H1 (cell line): ENCODE measurements around the gene GADL1. TPM values are rescaled to one million over a fixed set of nuclear protein-coding genes. Genes with fewer than 3 reads are reported as not detected.

Experiments
- CTCF ChIA-PET: fragments of 300-600 bp; sonication (Branson Sonifier 250); formaldehyde crosslinking; loops from one replicate; lab custom pipeline; 2021; ENCODE audit not compliant: partially characterized antibody; lab: Charles Lee
- POLR2A ChIA-PET: fragments of 300-600 bp; sonication (Branson Sonifier 250); formaldehyde crosslinking; loops from one replicate; lab custom pipeline; 2021; ENCODE audit warnings: inconsistent platforms; ENCODE audit not compliant: partially characterized antibody; lab: Charles Lee
- DNase-seq, 2 experiments: peaks; one replicate each; pipeline versions ENCODE4 v3.0.0 to v3.0.0-alpha.2; 2010 to 2022; ENCODE audit warnings: low spot score in 2 of 2, low read depth in 1 of 2, mixed read lengths in 1 of 2
- FAIRE-seq: peaks from 2 replicates; lab custom pipeline; 2011; peaks lifted over from hg19 to GRCh38; lab: Jason Lieb, UNC
- H2AFZ ChIP-seq: 2 replicates; pipeline ENCODE4 v1.8.1; 2012; ENCODE audit warnings: low read length, inconsistent platforms
- H2AK5ac ChIP-seq: 2 replicates; pipeline ENCODE4 v1.6.1; 2013; ENCODE audit warnings: low read depth, low read length
- H2BK120ac ChIP-seq: replicated peaks from 2 replicates; pipeline ENCODE3; 2013; ENCODE audit warnings: low read depth, low read length, inconsistent platforms
- H2BK12ac ChIP-seq: 2 replicates; pipeline ENCODE4 v1.6.1; 2013; ENCODE audit warnings: low read depth, low read length
- H2BK15ac ChIP-seq: 2 replicates; pipeline ENCODE4 v1.6.1; 2013; ENCODE audit warnings: low read length
- H2BK20ac ChIP-seq: 2 replicates; pipeline ENCODE4 v1.6.1; 2013; ENCODE audit warnings: low read length
- H2BK5ac ChIP-seq: 2 replicates; pipeline ENCODE4 v1.6.1; 2013; ENCODE audit warnings: low read depth, low read length
- H3K14ac ChIP-seq: 2 replicates; pipeline ENCODE4 v1.6.1; 2013; ENCODE audit warnings: inconsistent platforms; ENCODE audit not compliant: insufficient read length
- H3K18ac ChIP-seq: 2 replicates; pipeline ENCODE4 v1.6.1; 2013; ENCODE audit warnings: low read length; ENCODE audit errors: extremely low read depth
- H3K23ac ChIP-seq: 2 replicates; pipeline ENCODE4 v1.6.1; 2013; ENCODE audit warnings: inconsistent platforms; ENCODE audit not compliant: insufficient read length
- H3K23me2 ChIP-seq: 2 replicates; pipeline ENCODE4 v1.6.1; 2013; ENCODE audit warnings: low read depth, low read length
- H3K27ac ChIP-seq: 2 replicates; pipeline ENCODE4 v1.6.1; 2011; ENCODE audit warnings: low read depth, low read length, inconsistent platforms
- H3K27me3 ChIP-seq, 4 experiments: replicated peaks in 1 of 4; 1 replicate in 1 of 4; 2 replicates in 3 of 4; pipeline versions ENCODE4 v1.6.1 to v1.8.1; 2011 to 2013; ENCODE audit warnings: low read length in 3 of 4, mild to moderate bottlenecking in 3 of 4, inconsistent platforms in 2 of 4, mixed read lengths in 2 of 4, moderate library complexity in 1 of 4; ENCODE audit not compliant: control insufficient read depth in 3 of 4, insufficient read depth in 3 of 4; ENCODE audit errors: extremely low read depth in 1 of 4
- H3K36me3 ChIP-seq, 4 experiments: 2 replicates each; pipeline versions ENCODE4 v1.6.1 to v1.8.1; 2011 to 2013; ENCODE audit warnings: mild to moderate bottlenecking in 4 of 4, low read length in 3 of 4, moderate library complexity in 2 of 4, control low read depth in 1 of 4, inconsistent platforms in 1 of 4; ENCODE audit not compliant: insufficient read depth in 4 of 4, control insufficient read depth in 2 of 4
- H3K4ac ChIP-seq: replicated peaks from 2 replicates; pipeline ENCODE3; 2013; ENCODE audit warnings: low read length, low read depth, mixed read lengths, inconsistent platforms; ENCODE audit not compliant: insufficient read length
- H3K4me1 ChIP-seq, 4 experiments: replicated peaks in 1 of 4; 1 replicate in 1 of 4; 2 replicates in 3 of 4; pipeline versions ENCODE4 v1.6.1 to v1.8.1; 2011 to 2013; ENCODE audit warnings: low read length in 3 of 4, inconsistent platforms in 2 of 4, mixed read lengths in 1 of 4; ENCODE audit not compliant: insufficient read depth in 4 of 4, control insufficient read depth in 3 of 4
- H3K4me2 ChIP-seq, 2 experiments: 2 replicates each; pipeline versions ENCODE4 v1.6.1 to v1.8.1; 2011 to 2013; ENCODE audit warnings: low read depth in 2 of 2, low read length in 2 of 2, control low read depth in 1 of 2, inconsistent platforms in 1 of 2, mild to moderate bottlenecking in 1 of 2; ENCODE audit not compliant: insufficient read depth in 1 of 2
- H3K4me3 ChIP-seq, 4 experiments: fragments of 200-600, 300-600 bp in 1 of 4; sonication (generic), shearing (Covaris generic), sonication (Bioruptor Twin) in 1 of 4; 2 replicates each; pipeline versions ENCODE4 v1.5.1 to v1.8.1; 2011 to 2016; ENCODE audit warnings: low read length in 4 of 4, low read depth in 3 of 4, control low read depth in 2 of 4, inconsistent platforms in 2 of 4, mild to moderate bottlenecking in 2 of 4, mixed read lengths in 1 of 4, moderate library complexity in 1 of 4; ENCODE audit not compliant: insufficient read depth in 2 of 4; ENCODE audit errors: extremely low read depth in 1 of 4
- H3K56ac ChIP-seq: replicated peaks from 2 replicates; pipeline ENCODE3; 2013; ENCODE audit warnings: low read depth, mild to moderate bottlenecking, mixed read lengths, low read length, inconsistent platforms; ENCODE audit not compliant: insufficient read length
- H3K79me1 ChIP-seq: 2 replicates; pipeline ENCODE4 v1.6.1; 2013; ENCODE audit warnings: low read depth, low read length, control low read depth
- H3K79me2 ChIP-seq, 2 experiments: 2 replicates each; pipeline versions ENCODE4 v1.6.1 to v1.8.1; 2012 to 2013; ENCODE audit warnings: low read length in 2 of 2, mild to moderate bottlenecking in 2 of 2, inconsistent platforms in 1 of 2; ENCODE audit not compliant: insufficient read depth in 2 of 2, control insufficient read depth in 1 of 2
- H3K9ac ChIP-seq, 4 experiments: replicated peaks in 1 of 4; 1 replicate in 1 of 4; 2 replicates in 3 of 4; pipeline versions ENCODE4 v1.6.1 to v1.8.1; 2011 to 2013; ENCODE audit warnings: low read depth in 3 of 4, low read length in 3 of 4, control low read depth in 2 of 4, mild to moderate bottlenecking in 2 of 4, moderate library complexity in 2 of 4, inconsistent platforms in 1 of 4; ENCODE audit errors: extremely low read depth in 1 of 4
- H3K9me3 ChIP-seq, 2 experiments: 2 replicates each; pipeline versions ENCODE4 v1.6.1 to v1.8.1; 2012 to 2013; ENCODE audit warnings: mild to moderate bottlenecking in 2 of 2, moderate library complexity in 2 of 2, control low read depth in 1 of 2, inconsistent platforms in 1 of 2, low read depth in 1 of 2, low read length in 1 of 2, mixed read lengths in 1 of 2; ENCODE audit not compliant: insufficient read depth in 2 of 2
- H4K20me1 ChIP-seq, 2 experiments: replicated peaks in 1 of 2; 2 replicates each; pipeline versions ENCODE3 to v1.8.1; 2011 to 2013; ENCODE audit warnings: inconsistent platforms in 2 of 2, low read length in 2 of 2, mild to moderate bottlenecking in 1 of 2; ENCODE audit not compliant: insufficient read depth in 2 of 2, control insufficient read depth in 1 of 2
- H4K5ac ChIP-seq: 2 replicates; pipeline ENCODE4 v1.6.1; 2013; ENCODE audit warnings: low read length, low read depth, mixed read lengths, inconsistent platforms; ENCODE audit not compliant: insufficient read length
- H4K8ac ChIP-seq: 2 replicates; pipeline ENCODE4 v1.8.0; 2013; ENCODE audit warnings: mild to moderate bottlenecking, moderate library complexity, low read length, inconsistent platforms; ENCODE audit not compliant: insufficient read depth; ENCODE audit errors: extremely low read depth
- H4K91ac ChIP-seq: replicated peaks from 2 replicates; pipeline ENCODE3; 2013; ENCODE audit warnings: low read length, mixed read lengths, inconsistent platforms; ENCODE audit not compliant: insufficient read length
- GABPA ChIP-seq: IDR thresholded peaks from 2 replicates; pipeline ENCODE4 v1.6.1; 2011; ENCODE audit warnings: mild to moderate bottlenecking, low read length, moderate library complexity, borderline replicate concordance; ENCODE audit not compliant: insufficient read depth
- JUN ChIP-seq: IDR thresholded peaks from 2 replicates; pipeline ENCODE4 v1.6.1; 2011; ENCODE audit warnings: low read depth, mild to moderate bottlenecking, improper control_type of control experiment, low read length
- NRF1 ChIP-seq: IDR thresholded peaks from 2 replicates; pipeline ENCODE4 v1.6.1; 2011; ENCODE audit warnings: mild to moderate bottlenecking, low read depth, low read length, improper control_type of control experiment
- SIRT6 ChIP-seq: IDR thresholded peaks from one replicate; pipeline ENCODE4 v1.7.1; 2012; ENCODE audit warnings: low read length, inconsistent platforms
- SIX5 ChIP-seq: IDR thresholded peaks from 2 replicates; pipeline ENCODE4 v1.6.1; 2011; ENCODE audit warnings: mild to moderate bottlenecking, low read depth, low read length
- WGBS, 2 experiments: shearing (Covaris generic) in 1 of 2; methylation state at CpG; one replicate each; pipeline versions ENCODE4 v1.1.6 to v1.1.7; 2013 to 2015; ENCODE audit warnings: low lambda C conversion rate in 2 of 2, mixed read lengths in 2 of 2, inconsistent platforms in 1 of 2, low coverage in 1 of 2, missing lambda C conversion rate in 1 of 2; ENCODE audit not compliant: insufficient replicate concordance in 2 of 2, insufficient coverage in 1 of 2, insufficient read length in 1 of 2; ENCODE audit errors: extremely low coverage in 1 of 2, missing lambda C conversion rate in 1 of 2; 5-methylcytosine and 5-hydroxymethylcytosine counted together
- polyA plus RNA-seq, 7 experiments: library from polyadenylated mRNA; depleted of rRNA in 3 of 7; stranded (reverse) in 5 of 7; unstranded in 2 of 7; fragments of >200 nt in 5 of 7; fragments of 200-250 nt in 2 of 7; gene quantifications; 1 replicate in 5 of 7; 2 replicates in 1 of 7; 4 replicates in 1 of 7; pipeline versions ENCODE4 v1.2.1 to v1.2.3, GENCODE V29; 2011 to 2013; ENCODE audit warnings: missing spikeins in 2 of 7, mixed read lengths in 2 of 7
- total RNA-seq: library from RNA; stranded (reverse); fragmentation: NEBNext Ultra II Directional; extraction: Animal tissue kit (Norgen Biotek cat#: 25700); gene quantifications from 2 replicates; pipeline ENCODE4 v1.2.1, GENCODE V29; 2021

The GADL1 gene
- total and polyA plus RNA-seq, 2 of the 8 experiments (the other 6 are each of a cell fraction or from before 2014, with no cell fraction given) = 0.03 to 0.30 TPM

DNA sequence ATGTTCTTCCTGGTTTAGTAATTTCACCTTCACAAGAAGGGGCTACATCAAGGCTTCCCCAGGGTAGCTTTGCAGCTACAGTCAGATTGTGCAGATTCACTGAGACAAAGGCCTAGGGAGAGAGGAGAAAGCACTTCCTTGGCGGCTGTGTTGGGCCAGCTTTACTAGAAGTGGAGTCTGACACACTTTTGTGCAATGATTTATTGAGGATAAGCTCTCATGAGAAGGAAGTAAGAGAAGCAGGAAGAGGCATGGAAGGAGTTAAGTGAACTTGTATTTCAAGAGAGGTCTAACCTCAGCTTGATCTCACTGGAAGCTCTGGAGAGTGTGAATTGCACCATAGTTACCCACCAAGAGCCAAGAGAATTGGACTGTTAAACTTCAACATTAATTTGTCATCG, 209.2 kb downstream of the GADL1 start:
- Histone ChIP-seq H3K4me3 (no peak overlapping the region), H3K79me1 (no peaks in the 10 kb centered on the region), H3K4me1 (peaks cover 0 to 7% (median 5%) of the 10 kb centered on the region in 4 experiments; a peak in 4 of 7 replicates), H3K9ac (no peak overlapping the region), H3K9me3 (no peaks in the 10 kb centered on the region), H4K5ac (no peak overlapping the region), H3K36me3 (peaks cover 2 to 13% (median 5%) of the 10 kb centered on the region in 4 experiments; a peak in 5 of 8 replicates), H3K14ac (no peak overlapping the region), H3K79me2 (no peaks in the 10 kb centered on the region; a peak in 1 of 4 replicates), H2AK5ac (no peak overlapping the region), H3K27ac (no peak overlapping the region), H4K91ac (no peak overlapping the region), H3K27me3 (no peaks in the 10 kb centered on the region), H3K18ac (no peak overlapping the region), H4K8ac (no peak overlapping the region), H3K4me2 (no peak overlapping the region), H2BK15ac (no peak overlapping the region), H2BK20ac (no peak overlapping the region), H2BK12ac (no peak overlapping the region), H2AFZ (no peak overlapping the region), H2BK120ac (no peak overlapping the region), H3K4ac (no peak overlapping the region), H3K23ac (no peak overlapping the region), H3K56ac (no peak overlapping the region), H2BK5ac (no peak overlapping the region), H4K20me1 (no peaks in the 10 kb centered on the region), H3K23me2 (no peaks in the 10 kb centered on the region)
- ChIA-PET CTCF (interaction anchor here (1.3 to 1.4 kb wide), 2 partner anchors 9 to 63 kb away, joined by 4 to 6 read pairs; no protein-coding TSS in a partner anchor), POLR2A (no interaction called here)
- TF ChIP-seq GABPA (no peak), SIRT6 (no peak), NRF1 (no peak), JUN (no peak), SIX5 (no peak)
- DNase-seq (no peak), FAIRE-seq (no peak)
- 86% methylated on average over 2 of the region's 2 CpGs; no CpG with 5 or more reads in 1 of the 2 experiments for WGBS, 2 experiments
